ENCODE measurements around the gene NHSL1. TPM values are rescaled to one million over a fixed set of nuclear protein-coding genes. Genes with fewer than 3 reads are reported as not detected.

Gene NHSL1
- total RNA-seq, 1 experiment from 2014 or later, result 3.1 TPM

Other genes starting within 250 kb of the NHSL1 start
- gene SMIM28, start 121.6 kb downstream of the NHSL1 start, total RNA-seq (2014; rRNA removed; shearing (Covaris generic)), result not detected in 2 replicates
- gene HEBP2, start 95.3 kb downstream of the NHSL1 start, total RNA-seq (2014; rRNA removed; shearing (Covaris generic)), result 8.5 and 10.7 TPM in 2 replicates

Data from H4 (cell line).